ENCODE measurements around the gene SLC22A2.

The SLC22A2 gene

DNA sequence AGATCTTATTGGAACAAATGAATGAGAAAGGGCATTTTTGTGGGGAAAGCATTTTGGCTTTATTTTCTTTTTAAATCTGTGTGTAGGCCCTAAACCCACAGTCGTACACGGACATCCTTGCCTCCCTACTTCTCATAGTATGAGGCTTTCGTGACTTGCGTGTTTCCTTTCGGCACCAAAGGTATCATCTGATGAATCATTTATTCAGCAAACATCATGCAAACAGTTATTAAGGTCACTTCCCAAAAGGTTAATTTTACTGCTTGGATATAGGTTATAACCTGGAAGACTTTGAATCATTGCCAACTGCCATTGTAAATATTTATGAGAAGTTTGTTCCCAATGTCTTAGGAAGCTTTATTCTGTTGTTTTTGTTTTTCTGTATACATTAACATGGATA lies 15.1 kb upstream of the SLC22A2 start:
- no peak for DNase-seq (ENCODE audit: low read depth, low spot score)

DNA sequence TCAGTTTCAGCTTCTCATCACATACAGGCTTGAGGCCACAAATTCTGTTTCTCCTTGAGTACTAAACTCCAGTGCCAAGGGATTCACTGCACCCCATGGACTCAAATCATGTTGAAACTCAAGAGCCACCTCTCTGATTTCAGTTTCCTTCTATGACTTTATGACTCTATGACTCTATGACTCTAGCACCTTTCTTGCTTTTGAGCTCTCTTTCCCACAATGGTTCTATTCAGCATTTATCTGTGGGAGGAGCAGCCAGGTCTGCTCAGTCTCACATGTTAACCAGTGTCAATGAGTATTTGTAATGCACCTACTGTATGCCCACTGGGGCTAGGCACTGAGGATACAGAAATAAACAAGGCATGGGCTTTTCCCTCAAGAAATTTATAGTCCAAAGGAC lies 14.6 kb upstream of the SLC22A2 start:
- DNase-seq (ENCODE audit: low read depth, low spot score) = no peak

DNA sequence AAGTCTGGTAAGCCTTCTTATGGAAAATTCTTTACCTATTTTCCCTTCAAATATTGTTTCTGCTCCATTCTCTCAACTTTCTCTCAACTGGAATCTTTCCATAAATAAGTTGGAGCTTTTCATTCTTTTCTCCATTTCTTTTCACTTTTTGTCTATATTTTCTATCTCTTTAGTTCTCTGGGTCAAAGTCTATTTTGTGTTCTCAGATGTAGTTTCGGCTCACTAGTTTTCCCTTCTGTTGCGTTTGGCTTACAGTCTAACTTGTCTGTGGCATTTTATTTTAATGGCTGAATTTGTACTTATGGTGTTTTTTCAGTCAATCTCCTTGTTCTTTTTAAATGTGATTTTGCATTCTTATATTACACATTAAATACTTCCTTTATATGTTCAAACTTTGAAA lies 14.1 kb upstream of the SLC22A2 start:
- no peak for DNase-seq (ENCODE audit: low read depth, low spot score)

DNA sequence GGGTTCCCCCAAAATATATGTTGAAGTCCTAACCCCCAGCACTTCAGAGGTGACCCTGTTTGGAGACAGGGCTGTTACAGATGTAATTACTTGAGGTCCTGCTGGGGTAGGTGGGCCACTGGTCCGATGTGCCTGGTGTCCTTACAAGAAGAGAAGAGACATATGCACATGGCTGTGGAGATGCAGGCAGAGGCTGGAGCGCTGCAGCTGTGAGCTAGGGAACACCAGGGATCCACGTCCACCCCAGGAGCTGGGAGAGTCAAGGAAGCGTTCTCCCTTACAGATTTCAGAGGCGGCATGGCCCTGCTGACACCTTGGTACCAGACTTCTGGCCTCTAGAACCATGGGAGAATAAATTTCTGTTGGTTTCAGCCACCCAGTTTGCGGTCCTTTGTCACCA lies 11.7 kb upstream of the SLC22A2 start:
- DNase-seq (ENCODE audit: low read depth, low spot score) = no peak

DNA sequence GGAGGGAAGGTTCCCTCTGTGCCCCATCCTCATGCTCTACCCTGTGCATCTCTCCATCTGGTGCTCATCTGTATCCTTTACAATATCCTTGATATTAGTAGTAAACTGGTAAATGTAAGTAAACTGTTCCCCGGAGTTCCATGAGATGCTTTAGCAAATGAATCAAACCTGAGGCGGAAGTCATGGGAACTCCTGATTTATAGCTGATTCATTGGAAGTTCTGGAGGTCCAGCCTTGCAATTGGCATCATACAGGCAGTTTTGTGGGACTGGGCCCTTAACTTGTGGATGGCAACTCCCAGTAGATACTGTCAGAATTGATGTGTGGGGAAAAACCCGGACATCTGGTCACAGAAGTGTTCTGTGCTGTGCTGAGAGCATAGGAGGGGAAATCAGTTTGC lies 11.2 kb upstream of the SLC22A2 start:
- no peak for DNase-seq (ENCODE audit: low read depth, low spot score)

DNA sequence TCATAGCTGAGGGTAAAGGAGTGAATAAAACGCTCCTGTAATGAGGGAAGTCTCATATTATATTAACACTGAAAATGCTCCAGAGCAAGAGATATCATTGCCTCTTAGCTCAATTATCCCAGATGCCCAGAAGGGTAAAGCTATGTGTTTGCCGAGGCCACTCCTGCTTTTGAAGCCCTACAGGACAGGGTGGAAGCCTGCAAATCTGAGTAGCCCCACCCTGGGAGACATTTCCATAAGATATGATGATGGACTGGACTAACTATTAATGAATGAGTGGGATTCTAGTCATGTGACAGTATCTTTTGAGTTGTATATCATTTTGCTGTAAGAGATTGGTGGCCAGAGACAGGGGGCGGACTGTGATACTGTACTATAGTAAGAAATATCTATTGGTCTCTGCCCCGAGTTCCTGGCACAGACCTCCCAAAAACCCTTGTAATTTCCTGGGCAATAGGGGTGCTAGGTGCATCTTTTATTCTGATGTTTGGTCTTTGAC lies 10.5 kb upstream of the SLC22A2 start:
- no peak for DNase-seq (ENCODE audit: low read depth, low spot score)

DNA sequence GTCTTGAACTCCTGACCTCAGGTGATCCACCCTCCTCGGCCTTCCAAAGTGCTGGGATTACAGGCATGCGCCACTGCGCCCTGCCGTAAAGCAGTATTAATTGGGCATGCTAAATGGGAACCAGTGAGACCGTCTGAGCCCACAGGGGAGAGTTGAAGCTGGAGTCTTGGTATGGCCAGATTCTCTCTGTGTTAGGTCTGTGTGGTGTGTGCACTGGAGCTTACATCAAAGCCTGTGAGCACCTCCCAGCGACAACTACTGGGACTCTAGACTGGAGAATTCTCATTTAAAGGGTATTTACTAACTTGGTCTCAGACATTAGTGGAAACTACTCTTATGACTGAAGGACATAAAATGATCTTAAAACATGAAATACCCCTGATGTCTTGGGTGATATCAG lies 8.5 kb upstream of the SLC22A2 start:
- DNase-seq (ENCODE audit: low read depth, low spot score) = no peak

DNA sequence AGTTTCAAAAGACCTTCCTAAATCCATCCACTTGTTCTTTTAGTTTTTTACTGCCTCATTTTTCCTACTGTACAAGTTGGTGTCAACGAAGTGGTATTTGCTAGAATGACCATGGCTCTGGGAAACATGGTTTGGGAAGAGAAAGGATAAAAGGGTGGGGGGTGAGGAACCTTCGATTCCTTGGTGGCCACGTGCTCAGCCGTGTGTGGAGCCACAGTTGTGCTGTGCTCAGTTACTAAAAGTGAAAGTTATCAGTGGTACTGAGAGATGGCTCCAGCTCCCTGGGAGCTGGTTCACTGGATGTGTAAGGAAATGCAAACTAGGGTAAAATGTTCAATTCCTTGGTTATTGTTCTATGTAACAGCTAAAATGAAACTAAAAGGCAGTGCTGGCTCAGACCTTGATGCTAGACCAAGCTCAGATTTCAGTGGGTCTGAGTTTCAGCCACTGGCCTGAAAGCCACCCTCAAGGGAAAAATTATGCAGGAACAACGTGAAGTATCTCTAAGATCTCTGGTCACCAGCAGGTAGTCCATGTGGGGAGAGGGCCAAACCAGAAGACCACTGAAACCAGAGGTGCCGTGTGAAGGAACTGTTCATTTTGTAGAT lies 7.4 kb upstream of the SLC22A2 start:
- no peak for DNase-seq (ENCODE audit: low read depth, low spot score)

DNA sequence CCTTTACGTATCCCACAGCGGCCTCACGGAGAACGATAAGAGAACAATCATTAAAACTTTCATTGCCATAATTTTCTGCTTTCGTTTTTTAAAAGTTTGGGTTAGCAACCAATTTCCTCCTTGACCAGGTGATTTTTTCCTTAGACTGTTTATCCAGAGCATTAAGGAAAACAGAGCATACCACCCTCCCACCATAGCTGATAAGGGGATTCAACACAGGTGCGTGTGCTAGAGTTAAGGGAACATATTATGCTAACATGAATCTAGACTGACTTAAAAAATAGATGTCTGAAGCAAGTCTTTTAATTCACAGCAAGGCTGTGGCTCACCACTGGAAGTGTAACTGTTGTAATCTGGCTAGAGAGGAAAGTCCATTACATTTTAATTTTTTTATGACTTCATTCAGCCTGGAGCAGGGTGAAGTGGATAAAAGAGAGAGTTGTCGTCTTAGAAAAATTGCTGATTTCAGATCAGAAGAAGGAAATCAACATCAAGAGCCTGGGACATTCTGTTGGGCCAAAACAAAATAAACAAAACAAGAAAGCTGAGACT lies 5.5 kb upstream of the SLC22A2 start:
- DNase-seq (ENCODE audit: low read depth, low spot score) = no peak

DNA sequence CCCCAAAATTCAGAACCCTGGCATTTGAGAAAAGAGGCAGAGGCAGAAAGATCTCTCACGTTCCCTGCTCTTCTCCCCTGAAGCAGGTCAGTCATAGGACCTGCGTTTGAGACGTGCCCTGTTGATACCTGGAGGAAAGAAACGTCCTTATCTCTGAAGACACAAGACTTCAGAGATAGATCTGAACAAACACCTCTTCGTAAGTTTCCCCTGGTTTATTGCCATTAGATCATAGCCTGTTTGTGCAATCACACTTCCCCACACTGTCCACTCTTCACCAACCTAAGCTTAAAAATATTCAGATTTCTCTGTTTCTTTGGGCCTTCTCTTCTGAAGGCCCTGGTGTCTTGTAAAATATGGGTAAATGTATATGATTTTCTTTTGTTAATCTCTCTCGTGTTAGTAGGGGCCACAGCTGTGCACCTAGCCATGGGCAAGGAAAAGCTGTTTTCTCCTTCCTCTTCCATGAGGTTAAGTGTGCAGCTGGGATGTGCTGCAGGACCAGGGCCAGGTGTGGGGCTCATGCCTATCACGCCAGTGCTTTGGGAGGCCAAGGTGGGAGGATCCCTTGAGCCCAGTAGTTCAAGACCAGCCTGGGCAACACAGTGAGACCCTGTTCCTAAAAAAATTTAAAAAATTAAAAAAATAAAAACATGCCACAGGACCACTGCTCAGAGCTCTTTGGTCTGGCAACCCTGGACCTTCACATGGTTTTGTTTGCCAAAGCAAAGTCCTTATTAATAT lies 4.7 kb upstream of the SLC22A2 start:
- no peak for DNase-seq (ENCODE audit: low read depth, low spot score)

DNA sequence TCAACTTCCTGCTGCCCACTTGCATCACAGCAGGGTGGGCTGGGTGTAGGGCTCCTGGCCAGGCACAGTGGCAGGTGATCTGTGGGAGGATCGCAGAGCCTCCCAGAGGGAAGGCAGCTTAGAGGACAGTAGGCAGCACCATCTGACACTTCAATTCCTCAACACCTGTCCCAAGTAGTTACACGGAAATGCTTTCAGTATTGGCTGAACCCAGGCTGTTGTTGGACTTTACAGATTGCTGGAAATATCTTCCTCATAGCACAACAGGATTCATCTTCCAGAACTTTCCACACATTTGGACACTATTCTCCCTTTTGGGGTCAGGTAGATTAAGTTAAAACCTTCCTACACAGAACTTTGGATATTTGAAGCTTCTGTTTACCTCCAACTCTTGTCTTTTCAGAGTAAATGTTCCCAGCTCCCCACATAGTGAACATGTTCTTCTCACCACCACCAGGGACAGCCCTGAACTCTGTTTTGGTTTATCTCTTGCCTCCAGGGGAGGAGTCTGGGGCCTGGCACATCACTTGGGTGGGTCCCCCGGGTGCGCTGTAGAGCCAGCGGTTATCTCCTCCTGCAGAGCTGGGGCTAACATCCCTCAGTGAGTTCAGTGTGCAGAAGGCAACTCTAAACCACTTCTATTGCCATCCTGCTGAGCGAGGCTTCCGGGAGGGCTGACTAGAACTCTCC lies 3.5 kb upstream of the SLC22A2 start:
- no peak for DNase-seq (ENCODE audit: low read depth, low spot score)

DNA sequence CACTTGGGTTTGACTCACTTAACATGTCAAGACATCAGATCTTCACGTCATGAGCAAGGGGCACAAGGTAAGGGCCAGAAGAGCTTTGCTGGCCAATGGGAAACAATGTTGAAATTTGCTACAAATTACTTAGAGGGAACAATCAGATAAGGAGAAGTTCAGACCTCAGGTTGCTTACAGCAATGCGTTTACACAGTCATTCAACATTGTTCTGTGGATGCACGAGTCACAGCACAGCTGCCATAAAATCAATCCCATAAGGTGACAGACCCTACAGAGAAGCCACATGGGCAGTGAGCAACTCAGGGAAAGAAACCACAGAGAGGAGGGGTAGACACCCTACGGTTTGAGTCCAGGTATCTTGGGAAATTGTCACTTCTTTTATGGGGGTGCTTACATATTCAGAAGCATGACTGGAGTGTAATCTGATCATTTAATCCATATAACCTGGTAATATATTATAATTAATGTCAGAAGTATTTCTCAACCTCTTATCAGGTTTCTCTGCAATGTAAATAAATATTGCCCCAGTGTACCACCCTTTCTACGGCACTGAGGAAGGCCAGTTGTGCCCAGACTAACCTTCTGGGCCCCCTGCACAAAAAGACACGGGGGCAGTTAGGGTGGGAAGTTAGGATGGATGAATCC lies 2.3 kb upstream of the SLC22A2 start:
- DNase-seq (ENCODE audit: low read depth, low spot score) = no peak

DNA sequence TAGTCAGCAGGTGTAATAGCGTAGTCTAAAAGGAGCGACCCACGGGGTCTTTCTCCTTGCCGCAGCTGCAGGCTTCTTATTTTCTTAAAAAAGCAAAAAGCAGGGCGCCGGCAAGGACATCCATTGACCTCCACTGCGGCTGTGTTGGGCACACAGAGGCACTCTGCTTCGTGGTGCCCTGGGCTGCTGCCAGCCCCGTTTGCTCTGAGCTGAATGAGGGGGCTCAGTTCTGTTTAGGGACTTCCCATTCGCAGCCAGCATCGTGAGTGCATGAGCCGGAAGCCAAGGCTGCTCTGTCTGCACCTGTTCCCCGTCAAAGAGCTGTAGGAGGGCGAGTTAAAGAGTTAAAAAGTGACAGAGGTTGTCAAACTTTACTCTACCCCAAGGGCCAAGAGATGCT lies 1.7 kb upstream of the SLC22A2 start:
- DNase-seq (ENCODE audit: low read depth, low spot score) = no peak

DNA sequence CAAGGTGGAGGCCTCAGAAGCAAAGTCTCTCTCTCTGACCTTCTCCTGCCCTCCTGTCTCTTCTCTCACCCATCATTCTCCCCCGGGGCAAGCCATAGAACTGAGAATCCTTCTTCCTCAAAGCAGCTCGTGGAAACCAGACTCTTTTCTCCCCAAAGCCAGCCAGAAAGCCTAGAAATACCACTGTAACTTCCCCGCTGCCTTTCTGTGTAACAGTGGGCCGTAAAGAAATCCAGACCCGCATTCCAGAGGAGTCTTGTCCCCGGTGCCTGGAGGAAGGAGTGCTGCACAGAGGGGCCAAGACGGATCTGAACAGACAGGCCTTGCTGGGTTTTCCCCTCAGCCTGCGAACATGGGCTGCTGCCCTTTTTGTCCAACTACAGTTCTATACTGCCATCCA lies 977 bp upstream of the SLC22A2 start:
- DNase-seq (ENCODE audit: low read depth, low spot score) = no peak

DNA sequence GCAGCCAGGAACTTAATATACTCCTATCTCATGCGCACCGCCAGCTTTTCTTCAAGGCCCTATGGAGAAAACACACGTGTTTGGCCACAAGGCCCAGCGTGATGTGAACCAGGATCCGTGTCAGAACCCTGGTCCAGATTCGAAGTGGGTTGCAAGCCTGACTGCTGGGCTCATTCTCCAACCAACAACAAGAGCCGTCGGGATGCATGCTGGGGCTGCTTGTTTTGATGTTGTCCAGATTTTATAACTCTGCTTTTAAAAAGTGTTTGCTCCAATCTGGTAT lies 463 bp upstream of the SLC22A2 start:
- DNase-seq (ENCODE audit: low read depth, low spot score) = no peak

DNA sequence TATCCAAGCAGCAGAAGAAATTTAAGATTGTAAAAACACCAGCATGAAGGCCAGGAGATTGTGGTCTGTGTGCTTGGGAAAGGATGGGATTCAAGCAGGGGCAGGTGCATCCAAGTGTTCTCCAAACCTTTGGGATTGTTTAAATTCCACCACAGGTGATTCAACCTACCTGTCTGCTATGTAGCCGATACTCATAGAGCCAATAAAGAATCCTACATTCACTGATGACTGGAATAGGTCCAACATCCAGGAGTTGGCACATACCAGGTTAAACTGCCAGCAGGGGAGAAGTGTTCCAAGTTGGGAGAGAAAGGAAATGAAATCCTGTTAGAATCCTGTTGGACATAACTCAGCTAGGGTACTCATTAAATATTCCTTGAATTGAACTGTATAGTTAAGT lies 2.2 kb downstream of the SLC22A2 start:
- no peak for DNase-seq (ENCODE audit: low read depth, low spot score)

DNA sequence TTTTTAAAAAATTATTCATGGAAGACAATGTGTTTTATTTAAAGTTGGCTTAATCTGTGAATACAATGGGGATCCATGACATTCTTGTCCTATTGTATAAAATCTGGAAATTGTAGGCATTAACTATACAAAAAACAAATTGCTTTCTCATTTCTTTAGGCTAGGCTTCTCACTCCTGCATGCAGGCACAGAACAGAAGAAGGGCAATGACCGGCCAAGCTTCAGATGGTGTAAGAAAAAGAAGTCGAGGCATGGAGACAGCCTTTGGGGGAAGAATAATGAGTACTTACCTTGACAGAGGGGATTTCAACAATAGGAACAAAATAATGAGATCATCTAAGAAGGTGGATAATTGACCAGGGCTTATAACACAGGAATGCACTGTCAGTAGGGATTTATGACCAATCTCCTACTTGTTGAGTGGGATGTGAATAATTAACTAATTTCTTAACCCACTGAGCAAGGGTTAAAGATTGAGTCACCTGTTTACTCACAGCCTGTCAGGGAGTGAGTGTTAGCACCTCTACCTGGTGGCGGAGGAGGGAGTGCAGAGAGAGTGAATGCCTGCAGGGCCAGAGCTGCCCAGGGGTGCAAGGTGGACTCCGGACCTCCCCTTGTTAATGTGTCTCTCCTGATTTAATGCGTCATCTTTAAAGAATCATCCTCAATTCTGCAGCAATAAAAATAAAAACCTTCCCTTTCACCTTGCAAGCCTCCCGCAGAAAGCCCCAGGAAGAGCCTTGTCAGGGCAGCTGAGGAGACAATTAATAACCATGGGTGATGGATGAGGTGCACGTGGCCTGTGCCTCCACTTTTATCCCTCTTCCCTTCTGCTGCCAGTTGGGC lies 3.9 kb downstream of the SLC22A2 start:
- no peak for DNase-seq (ENCODE audit: low read depth, low spot score)

DNA sequence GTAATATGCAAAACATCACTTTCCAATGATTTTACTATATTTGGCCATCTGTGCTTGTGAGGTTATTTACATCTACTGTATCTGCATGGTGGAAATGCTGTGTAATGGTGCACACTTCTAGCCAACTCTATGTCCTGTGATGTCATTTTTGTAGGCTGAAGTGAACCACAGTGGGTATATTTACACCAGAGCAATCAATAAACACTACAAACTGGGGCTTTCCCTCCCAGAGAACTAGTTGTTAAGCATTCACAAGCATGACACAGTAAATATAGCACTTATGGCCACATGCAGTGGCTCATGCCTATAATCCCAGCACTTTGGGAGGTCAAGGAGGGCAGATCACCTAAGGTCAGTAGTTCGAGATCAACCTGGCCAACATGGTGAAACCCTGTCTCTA lies 4.9 kb downstream of the SLC22A2 start:
- DNase-seq (ENCODE audit: low read depth, low spot score) = no peak

DNA sequence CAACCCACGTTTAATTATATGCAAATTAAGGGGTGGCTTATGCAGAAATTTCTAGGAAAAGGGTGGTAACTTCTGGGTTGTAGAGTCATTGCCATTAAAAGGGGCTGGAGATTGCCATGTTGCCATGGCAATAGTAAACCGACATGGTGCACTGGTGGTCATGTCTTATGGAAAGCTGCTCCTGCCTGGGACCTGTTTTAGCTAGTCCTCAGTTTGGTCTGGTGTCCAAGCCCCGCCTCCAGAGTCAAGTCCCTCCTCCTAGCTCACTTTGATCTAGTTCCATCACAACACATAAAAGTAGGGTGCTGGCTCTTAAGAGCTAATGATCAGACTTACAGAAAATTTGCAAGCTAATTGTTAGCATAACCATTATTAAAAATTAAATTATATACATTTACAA lies 5.3 kb downstream of the SLC22A2 start:
- no peak for DNase-seq (ENCODE audit: low read depth, low spot score)

DNA sequence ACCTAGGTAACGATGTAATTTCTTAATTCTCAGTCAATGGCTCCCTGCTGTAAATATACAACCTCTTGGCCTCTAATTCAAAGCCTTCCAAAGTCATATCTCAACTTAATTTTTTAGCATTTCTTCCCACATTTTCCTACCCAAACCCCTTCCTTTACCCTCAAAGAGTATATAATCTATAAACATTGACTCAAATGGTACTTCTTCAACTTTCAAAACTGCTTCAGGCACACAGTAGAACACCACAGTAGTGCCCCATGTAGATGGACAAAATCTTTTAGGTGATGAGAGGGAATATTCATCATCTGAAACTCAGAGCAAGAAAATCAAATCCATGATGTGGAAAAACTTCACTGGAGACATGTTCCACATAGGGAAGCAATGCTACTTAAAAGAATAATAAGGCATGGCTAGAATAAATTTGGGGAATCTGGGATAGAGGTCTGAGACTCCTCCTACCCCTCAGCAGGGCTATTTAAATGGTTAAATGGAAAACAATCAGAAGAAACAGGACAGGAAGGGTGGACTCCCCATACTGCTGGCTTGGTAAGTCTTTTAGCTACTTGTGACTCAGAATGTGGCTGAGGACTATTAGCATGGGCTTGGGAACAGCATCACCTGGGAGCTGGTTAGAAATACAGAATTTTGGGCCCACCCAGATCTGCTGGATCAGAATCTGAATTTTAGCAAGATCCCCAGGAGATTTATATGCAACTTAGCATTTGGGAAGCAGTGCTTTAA lies 6.4 kb downstream of the SLC22A2 start:
- no peak for DNase-seq (ENCODE audit: low read depth, low spot score)

DNA sequence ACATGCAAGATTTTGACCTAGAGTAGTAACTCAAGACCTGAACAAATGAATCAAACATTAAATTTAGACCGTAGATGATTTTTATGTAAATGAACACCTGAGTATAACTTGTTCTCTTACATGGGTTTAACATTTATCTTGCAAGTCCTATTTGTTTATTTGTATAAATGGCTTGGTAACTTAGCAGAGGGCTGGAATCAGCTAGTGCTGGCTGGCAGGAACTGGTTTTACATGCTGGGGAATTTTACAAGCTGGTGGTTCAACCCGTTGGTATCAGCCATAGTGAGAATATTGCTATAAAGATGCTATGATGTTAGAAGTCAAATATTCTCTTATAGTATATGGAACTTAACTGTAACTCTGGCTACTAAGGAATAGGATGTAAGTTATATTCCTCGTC lies 8.9 kb downstream of the SLC22A2 start:
- DNase-seq (ENCODE audit: low read depth, low spot score) = no peak
